Panc1 (cell line): ENCODE data around the gene ZNF778. TPM values are rescaled to one million over a fixed set of nuclear protein-coding genes. Genes with fewer than 3 reads are reported as not detected.

Source experiments
- ATAC-seq: fragments of 200-7000 bp; cut with Tn5 transposase; 2 replicates; pipeline ENCODE4 v1.9.1; 2020; ENCODE audit warnings: mild to moderate bottlenecking, moderate library complexity
- BruUV-seq: library from RNA; stranded (reverse); fragments of 400-500 nt; replicated peaks from 2 replicates; lab custom pipeline; 2021; lab: Mats Ljungman, UMichigan
- CTCF ChIA-PET: fragments of 300-600 bp; sonication (Branson Sonifier 250); formaldehyde crosslinking; loops from one replicate; lab custom pipeline; 2022; ENCODE audit warnings: antibody characterized with exemption; lab: Charles Lee
- POLR2A ChIA-PET: fragments of 300-600 bp; sonication (Branson Sonifier 250); formaldehyde crosslinking; loops from one replicate; lab custom pipeline; 2022; ENCODE audit warnings: antibody characterized with exemption; lab: Charles Lee
- DNase-seq: peaks from one replicate; pipeline ENCODE4 v3.0.0-alpha.2; 2010; ENCODE audit warnings: low read depth, low spot score
- H3K27ac ChIP-seq: 2 replicates; pipeline ENCODE4 v1.5.1; 2011; ENCODE audit warnings: mild to moderate bottlenecking, low read length, inconsistent platforms
- H3K27me3 ChIP-seq: fragments of 200-500 bp; sonication (Bioruptor generic); 2 replicates; pipeline ENCODE4 v1.6.0; 2014; ENCODE audit warnings: low read length, inconsistent platforms; ENCODE audit not compliant: control insufficient read depth, insufficient read depth
- H3K36me3 ChIP-seq: fragments of 200-500 bp; sonication (Bioruptor generic); 2 replicates; pipeline ENCODE4 v1.5.1; 2014; ENCODE audit warnings: inconsistent platforms, mild to moderate bottlenecking, low read length, moderate library complexity; ENCODE audit not compliant: control insufficient read depth, insufficient read depth
- H3K4me1 ChIP-seq: 2 replicates; pipeline ENCODE4 v1.5.1; 2011; ENCODE audit warnings: inconsistent platforms, mild to moderate bottlenecking, low read length, moderate library complexity; ENCODE audit not compliant: control insufficient read depth, insufficient read depth
- H3K4me3 ChIP-seq, 2 experiments: 2 replicates each; pipeline ENCODE4 v1.5.1; 2011 to 2012; ENCODE audit warnings: low read depth in 2 of 2, low read length in 2 of 2, mild to moderate bottlenecking in 2 of 2, inconsistent platforms in 1 of 2, moderate library complexity in 1 of 2
- H3K9me3 ChIP-seq: fragments of 200-500 bp; sonication (Bioruptor generic); 2 replicates; pipeline ENCODE4 v1.5.1; 2014; ENCODE audit warnings: low read depth, mild to moderate bottlenecking, inconsistent platforms, low read length, moderate library complexity; ENCODE audit not compliant: control insufficient read depth, insufficient read depth
- POLR2AphosphoS5 ChIP-seq: IDR thresholded peaks from 2 replicates; pipeline ENCODE4 v1.6.1; 2012; ENCODE audit warnings: mild to moderate bottlenecking, low read depth, low read length, moderate library complexity
- SIN3A ChIP-seq: IDR thresholded peaks from 2 replicates; pipeline ENCODE4 v1.6.1; 2012; ENCODE audit warnings: low read depth, mild to moderate bottlenecking, low read length, moderate library complexity, borderline replicate concordance; ENCODE audit not compliant: insufficient read depth
- TCF7L2 ChIP-seq: IDR thresholded peaks from 2 replicates; pipeline ENCODE4 v1.6.1; 2011; ENCODE audit warnings: mild to moderate bottlenecking, low read depth, low read length, inconsistent platforms
- in situ Hi-C: cut with HindIII; loops from 2 replicates; pipeline ENCODE4 v1.10.0; 2016; ENCODE audit warnings: low sequenced_read_pairs, low pct_unique_long_range_greater_than_20kb
- intact Hi-C: fragments of 100-400 bp; cut with micrococcal nuclease; formaldehyde crosslinking; loops from one replicate; pipeline ENCODE4 v1.10.0; 2022; ENCODE audit not compliant: unreplicated experiment
- total RNA-seq: library from RNA; stranded (reverse); gene quantifications from one replicate; pipeline ENCODE4 v1.2.1, GENCODE V29; 2021; ENCODE audit not compliant: unreplicated experiment
- TF ChIP-seq, protein P1 (sequence below): fragments of 450-650 bp; IDR thresholded peaks from 2 replicates; pipeline ENCODE4 v1.5.1; 2017; ENCODE audit warnings: mild to moderate bottlenecking
- TF ChIP-seq, protein P2 (sequence below), 2 experiments: IDR thresholded peaks; 2 replicates each; pipeline ENCODE4 v1.6.1; 2011 to 2012; ENCODE audit warnings: low read depth in 2 of 2, control low read depth in 1 of 2, low read length in 1 of 2, mild to moderate bottlenecking in 1 of 2, moderate library complexity in 1 of 2; ENCODE audit not compliant: insufficient read depth in 1 of 2

Gene ZNF778
- total RNA-seq, 1 experiment from 2014 or later = 15.0 TPM

DNA sequence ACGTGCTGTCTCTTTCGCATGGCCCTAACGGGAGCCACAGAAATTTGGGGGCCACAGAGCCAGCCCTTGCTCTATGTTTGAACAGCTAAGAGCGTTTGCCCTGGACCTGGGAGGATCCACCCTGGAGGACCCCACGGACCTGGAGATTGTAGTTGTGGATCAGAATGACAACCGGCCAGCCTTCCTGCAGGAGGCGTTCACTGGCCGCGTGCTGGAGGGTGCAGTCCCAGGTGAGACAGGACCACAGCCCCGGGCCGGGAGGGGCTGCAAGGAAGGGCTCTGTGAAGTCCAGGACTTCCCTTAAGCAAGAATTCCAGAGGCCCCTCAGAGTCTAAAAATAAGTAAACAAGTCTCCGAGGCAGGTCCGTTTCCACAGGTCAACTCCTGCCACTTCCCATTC, 34.0 kb upstream of the ZNF778 start:
- POLR2A ChIA-PET = no interaction called here
- CTCF ChIA-PET = no interaction called here
- BruUV-seq = no TSS peak
- Histone ChIP-seq H3K4me3 (no peak overlapping the region), H3K4me1 (no peaks in the 10 kb centered on the region; the same call in 1 of the 2 replicates), H3K9me3 (no peaks in the 10 kb centered on the region), H3K27ac (no peak overlapping the region), H3K27me3 (no peaks in the 10 kb centered on the region), H3K36me3 (no peaks in the 10 kb centered on the region)
- DNase-seq (no peak), ATAC-seq (no peak)
- in situ Hi-C loops = no loop called here
- intact Hi-C loops = no loop called here
- TF ChIP-seq SIN3A (no peak), TCF7L2 (no peak), POLR2AphosphoS5 (no peak)
- TF ChIP-seq, protein P1, sequence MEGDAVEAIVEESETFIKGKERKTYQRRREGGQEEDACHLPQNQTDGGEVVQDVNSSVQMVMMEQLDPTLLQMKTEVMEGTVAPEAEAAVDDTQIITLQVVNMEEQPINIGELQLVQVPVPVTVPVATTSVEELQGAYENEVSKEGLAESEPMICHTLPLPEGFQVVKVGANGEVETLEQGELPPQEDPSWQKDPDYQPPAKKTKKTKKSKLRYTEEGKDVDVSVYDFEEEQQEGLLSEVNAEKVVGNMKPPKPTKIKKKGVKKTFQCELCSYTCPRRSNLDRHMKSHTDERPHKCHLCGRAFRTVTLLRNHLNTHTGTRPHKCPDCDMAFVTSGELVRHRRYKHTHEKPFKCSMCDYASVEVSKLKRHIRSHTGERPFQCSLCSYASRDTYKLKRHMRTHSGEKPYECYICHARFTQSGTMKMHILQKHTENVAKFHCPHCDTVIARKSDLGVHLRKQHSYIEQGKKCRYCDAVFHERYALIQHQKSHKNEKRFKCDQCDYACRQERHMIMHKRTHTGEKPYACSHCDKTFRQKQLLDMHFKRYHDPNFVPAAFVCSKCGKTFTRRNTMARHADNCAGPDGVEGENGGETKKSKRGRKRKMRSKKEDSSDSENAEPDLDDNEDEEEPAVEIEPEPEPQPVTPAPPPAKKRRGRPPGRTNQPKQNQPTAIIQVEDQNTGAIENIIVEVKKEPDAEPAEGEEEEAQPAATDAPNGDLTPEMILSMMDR = no peak
- TF ChIP-seq, protein P2, sequence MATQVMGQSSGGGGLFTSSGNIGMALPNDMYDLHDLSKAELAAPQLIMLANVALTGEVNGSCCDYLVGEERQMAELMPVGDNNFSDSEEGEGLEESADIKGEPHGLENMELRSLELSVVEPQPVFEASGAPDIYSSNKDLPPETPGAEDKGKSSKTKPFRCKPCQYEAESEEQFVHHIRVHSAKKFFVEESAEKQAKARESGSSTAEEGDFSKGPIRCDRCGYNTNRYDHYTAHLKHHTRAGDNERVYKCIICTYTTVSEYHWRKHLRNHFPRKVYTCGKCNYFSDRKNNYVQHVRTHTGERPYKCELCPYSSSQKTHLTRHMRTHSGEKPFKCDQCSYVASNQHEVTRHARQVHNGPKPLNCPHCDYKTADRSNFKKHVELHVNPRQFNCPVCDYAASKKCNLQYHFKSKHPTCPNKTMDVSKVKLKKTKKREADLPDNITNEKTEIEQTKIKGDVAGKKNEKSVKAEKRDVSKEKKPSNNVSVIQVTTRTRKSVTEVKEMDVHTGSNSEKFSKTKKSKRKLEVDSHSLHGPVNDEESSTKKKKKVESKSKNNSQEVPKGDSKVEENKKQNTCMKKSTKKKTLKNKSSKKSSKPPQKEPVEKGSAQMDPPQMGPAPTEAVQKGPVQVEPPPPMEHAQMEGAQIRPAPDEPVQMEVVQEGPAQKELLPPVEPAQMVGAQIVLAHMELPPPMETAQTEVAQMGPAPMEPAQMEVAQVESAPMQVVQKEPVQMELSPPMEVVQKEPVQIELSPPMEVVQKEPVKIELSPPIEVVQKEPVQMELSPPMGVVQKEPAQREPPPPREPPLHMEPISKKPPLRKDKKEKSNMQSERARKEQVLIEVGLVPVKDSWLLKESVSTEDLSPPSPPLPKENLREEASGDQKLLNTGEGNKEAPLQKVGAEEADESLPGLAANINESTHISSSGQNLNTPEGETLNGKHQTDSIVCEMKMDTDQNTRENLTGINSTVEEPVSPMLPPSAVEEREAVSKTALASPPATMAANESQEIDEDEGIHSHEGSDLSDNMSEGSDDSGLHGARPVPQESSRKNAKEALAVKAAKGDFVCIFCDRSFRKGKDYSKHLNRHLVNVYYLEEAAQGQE (IDR thresholded peaks at IDR 0.05; ENCODE audit: insufficient read depth in 1 of 2, low read depth in 2 of 2, low read length in 1 of 2) = no peak

DNA sequence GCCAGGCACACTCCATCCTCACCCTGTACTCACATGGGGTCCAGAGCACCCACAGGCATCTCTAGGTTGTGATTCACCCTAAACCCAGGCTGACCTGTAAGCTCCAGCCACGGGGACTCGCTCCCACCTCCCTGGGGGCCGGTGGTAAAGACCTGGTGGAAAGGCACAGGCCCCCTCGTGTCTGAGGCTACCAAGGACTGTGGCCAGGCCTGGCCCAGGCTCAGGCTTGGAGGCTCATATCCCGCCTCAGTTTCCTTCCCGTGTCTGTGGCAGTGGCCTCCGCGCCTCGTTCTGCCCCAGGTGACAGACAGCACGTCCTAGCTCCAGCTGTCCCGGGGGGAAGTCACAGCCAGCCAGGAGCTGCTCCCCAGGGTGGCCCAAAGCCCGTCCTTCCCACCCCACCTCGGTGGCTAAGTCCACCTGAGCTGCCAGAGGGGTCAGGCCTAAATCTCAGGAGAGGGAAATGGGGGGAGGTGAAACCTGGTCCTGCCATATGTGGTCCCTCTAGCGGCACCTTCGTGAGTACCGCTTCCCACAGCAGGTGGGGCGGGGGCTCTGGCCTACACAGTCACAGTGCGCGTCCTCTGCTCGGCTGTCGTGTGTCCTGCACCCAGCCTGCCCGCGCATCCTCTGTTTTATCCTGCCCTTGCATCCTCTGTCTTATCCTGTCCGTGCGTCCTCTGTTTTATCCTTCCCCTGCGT, 33.4 kb upstream of the ZNF778 start:
- no TSS peak for BruUV-seq
- no peak for DNase-seq

More for the DNA sequence above, 33.4 kb upstream of the ZNF778 start:
- ChIA-PET POLR2A (no interaction called here), CTCF (no interaction called here)
- Histone ChIP-seq H3K27me3 (no peaks in the 10 kb centered on the region), H3K27ac (no peak overlapping the region), H3K36me3 (no peaks in the 10 kb centered on the region), H3K9me3 (no peaks in the 10 kb centered on the region), H3K4me3 (no peak overlapping the region), H3K4me1 (no peaks in the 10 kb centered on the region; the same call in 1 of the 2 replicates)
- in situ Hi-C loops (no loop called here), intact Hi-C loops (no loop called here)
- TF ChIP-seq SIN3A = no peak
- TF ChIP-seq, protein P1 = no peak
- no peak for TF ChIP-seq TCF7L2
- no peak for TF ChIP-seq POLR2AphosphoS5
- TF ChIP-seq, protein P2 (IDR thresholded peaks at IDR 0.05; ENCODE audit: insufficient read depth in 1 of 2, low read depth in 2 of 2, low read length in 1 of 2) = no peak
- ATAC-seq = peak; percentile 24; the same call in 1 of the 2 replicates
